GM19351 (cell line): ENCODE results near the gene USF1.
A peak's percentile ranks its signal among the peaks of the same experiment; 100 is the strongest.

Experiments used
- ATAC-seq: cut with Tn5 transposase; IDR thresholded peaks from one replicate; pipeline ENCODE4 v1.9.1; 2021; ENCODE audit warnings: mild to moderate bottlenecking, moderate library complexity; ENCODE audit not compliant: unreplicated experiment

The USF1 gene

GRCh38 chr1:161045736-161046604 is at the start of gene USF1:
Gene USF1, minus strand, starts transcription at chr1:161045977. Its CDS starts 2,702 bp downstream, at chr1:161043275.
- peak; percentile 61 for ATAC-seq

GRCh38 chr1:161095230-161095629 is 49.5 kb upstream of the USF1 start:
- ATAC-seq: no peak

GRCh38 chr1:161094481-161094880 is 48.7 kb upstream of the USF1 start:
- no peak for ATAC-seq

- ATAC-seq: no peak
Measured at GRCh38 chr1:161092621-161093028, 46.8 kb upstream of the USF1 start.

- no peak for ATAC-seq
Measured at GRCh38 chr1:161091796-161092507, 46.2 kb upstream of the USF1 start.

GRCh38 chr1:161091093-161091492 is 45.3 kb upstream of the USF1 start:
- ATAC-seq: no peak

GRCh38 chr1:161090617-161091016 is 44.8 kb upstream of the USF1 start:
- ATAC-seq: no peak

- ATAC-seq: no peak
Measured at GRCh38 chr1:161089938-161090337, 44.2 kb upstream of the USF1 start.

GRCh38 chr1:161089251-161089924 is 43.6 kb upstream of the USF1 start, which contains the start of gene NECTIN4:
Gene NECTIN4, minus strand, starts transcription at chr1:161089558. Its CDS starts 262 bp downstream, at chr1:161089296.
- no peak for ATAC-seq

- no peak for ATAC-seq
Measured at GRCh38 chr1:161088587-161089110, 42.9 kb upstream of the USF1 start.

- ATAC-seq: no peak
Measured at GRCh38 chr1:161086457-161086856, 40.7 kb upstream of the USF1 start.

- ATAC-seq: no peak
Measured at GRCh38 chr1:161085165-161085564, 39.4 kb upstream of the USF1 start.

- ATAC-seq: no peak
Measured at GRCh38 chr1:161084597-161084988, 38.8 kb upstream of the USF1 start.

- ATAC-seq: no peak
Measured at GRCh38 chr1:161083748-161084596, 38.2 kb upstream of the USF1 start.

- no peak for ATAC-seq
Measured at GRCh38 chr1:161082996-161083747, 37.4 kb upstream of the USF1 start.

GRCh38 chr1:161082483-161082882 is 36.7 kb upstream of the USF1 start:
- ATAC-seq: no peak

GRCh38 chr1:161081519-161081918 is 35.7 kb upstream of the USF1 start:
- no peak for ATAC-seq

- ATAC-seq: no peak
Measured at GRCh38 chr1:161080441-161081405, 34.9 kb upstream of the USF1 start.
